HepG2 (cell line): ENCODE results near the gene VPS52. TPM values are rescaled to one million over a fixed set of nuclear protein-coding genes. Genes with fewer than 3 reads are reported as not detected.

Source experiments
- ATAC-seq: fragments of 200-7000 bp; cut with Tn5 transposase; 3 replicates; pipeline ENCODE4 v1.9.1; 2020; ENCODE audit warnings: mild to moderate bottlenecking, moderate library complexity
- BruUV-seq: library from RNA; stranded (reverse); fragments of 400-500 nt; replicated peaks from 2 replicates; lab custom pipeline; 2021; lab: Mats Ljungman, UMichigan
- CTCF ChIA-PET: fragments of 300-600 bp; formaldehyde crosslinking; extraction: SDS; loops from one replicate; lab custom pipeline; 2021; ENCODE audit warnings: low total read pairs, inconsistent platforms, low intra/inter-chr PET ratio; lab: Yijun Ruan, JAX
- POLR2A ChIA-PET: fragments of 350-600 bp; sonication (Branson Sonifier 250); formaldehyde crosslinking; loops from one replicate; lab custom pipeline; 2020; ENCODE audit warnings: antibody characterized with exemption, inconsistent platforms; lab: Yijun Ruan, JAX
- DNase-seq: peaks from one replicate; pipeline ENCODE4 v3.0.0-alpha.2; 2015; ENCODE audit warnings: low spot score
- FAIRE-seq: peaks from 3 replicates; lab custom pipeline; 2011; peaks lifted over from hg19 to GRCh38; lab: Jason Lieb, UNC
- H2AFZ ChIP-seq: one replicate; pipeline ENCODE4 v1.6.1; 2011; ENCODE audit warnings: low read length, inconsistent platforms
- H3K27ac ChIP-seq: fragments of 300-600 bp; 3 replicates; pipeline ENCODE4 v1.8.0; 2011; ENCODE audit warnings: mixed run types, mild to moderate bottlenecking, mixed read lengths, low read length, inconsistent platforms; ENCODE audit not compliant: insufficient read depth; ENCODE audit errors: extremely low read length
- H3K27me3 ChIP-seq, 2 experiments: fragments of 200-600 bp in 1 of 2; 2 replicates in 1 of 2; 3 replicates in 1 of 2; pipeline versions ENCODE4 v1.6.0 to v1.8.0; 2011; ENCODE audit warnings: low read length in 2 of 2, mild to moderate bottlenecking in 2 of 2, moderate library complexity in 2 of 2, inconsistent platforms in 1 of 2; ENCODE audit not compliant: insufficient read depth in 2 of 2, control insufficient read depth in 1 of 2
- H3K36me3 ChIP-seq, 2 experiments: fragments of 200-600 bp in 1 of 2; replicated peaks in 1 of 2; 2 replicates in 1 of 2; 3 replicates in 1 of 2; pipeline versions ENCODE4 v1.5.1 to v1.8.0; 2011; ENCODE audit warnings: low read length in 2 of 2, inconsistent platforms in 1 of 2; ENCODE audit not compliant: insufficient read depth in 2 of 2, control insufficient read depth in 1 of 2
- H3K4me1 ChIP-seq: 2 replicates; pipeline ENCODE4 v1.5.1; 2012; ENCODE audit warnings: low read length, inconsistent platforms; ENCODE audit not compliant: insufficient read depth
- H3K4me2 ChIP-seq: 2 replicates; pipeline ENCODE4 v1.6.0; 2011; ENCODE audit warnings: low read depth, low read length, inconsistent platforms
- H3K4me3 ChIP-seq, 3 experiments: fragments of 200-600 bp in 1 of 3; sonication (generic), shearing (Covaris generic) in 1 of 3; replicated peaks in 1 of 3; 2 replicates each; pipeline ENCODE4 v1.5.1; 2011 to 2016; ENCODE audit warnings: low read length in 3 of 3, inconsistent platforms in 2 of 3, low read depth in 2 of 3, mild to moderate bottlenecking in 2 of 3, control low read depth in 1 of 3, mixed read lengths in 1 of 3; ENCODE audit not compliant: insufficient read depth in 1 of 3
- H3K79me2 ChIP-seq: one replicate; pipeline ENCODE4 v1.6.1; 2011; ENCODE audit warnings: low read length, inconsistent platforms; ENCODE audit not compliant: insufficient read depth
- H3K9ac ChIP-seq: 2 replicates; pipeline ENCODE4 v1.6.0; 2011; ENCODE audit warnings: mild to moderate bottlenecking, low read depth, low read length, inconsistent platforms; ENCODE audit not compliant: insufficient read depth
- H3K9me3 ChIP-seq: 2 replicates; pipeline ENCODE4 v1.5.1; 2012; ENCODE audit warnings: mild to moderate bottlenecking, low read length
- H4K20me1 ChIP-seq: 2 replicates; pipeline ENCODE4 v1.6.0; 2011; ENCODE audit warnings: inconsistent platforms, mild to moderate bottlenecking, low read length, moderate library complexity; ENCODE audit not compliant: insufficient read depth
- HOXA7 ChIP-seq: sonication (generic); formaldehyde crosslinking; IDR thresholded peaks from 2 replicates; pipeline ENCODE4 v1.8.1; 2022; ENCODE audit warnings: mild to moderate bottlenecking, missing genetic modification reagents, moderate library complexity
- KLF9 ChIP-seq: IDR thresholded peaks from 2 replicates; pipeline ENCODE4 v1.6.1; 2016; ENCODE audit warnings: low read depth
- MIER3 ChIP-seq: IDR thresholded peaks from 2 replicates; pipeline ENCODE4 v1.6.1; 2016; ENCODE audit warnings: missing compliant biosample characterization, borderline replicate concordance
- NFIC ChIP-seq: IDR thresholded peaks from 2 replicates; pipeline ENCODE4 v1.6.1; 2012; ENCODE audit warnings: mild to moderate bottlenecking, low read length, inconsistent platforms
- PHF8 ChIP-seq: sonication (generic); formaldehyde crosslinking; IDR thresholded peaks from 2 replicates; pipeline ENCODE4 v1.5.0; 2020; ENCODE audit warnings: missing genetic modification reagents
- SNAPC4 ChIP-seq: sonication (generic); formaldehyde crosslinking; IDR thresholded peaks from 2 replicates; pipeline ENCODE4 v1.4.0; 2020; ENCODE audit warnings: mild to moderate bottlenecking, missing genetic modification reagents
- SOX6 ChIP-seq, 2 experiments: fragments of 450-650 bp in 1 of 2; sonication (generic) in 1 of 2; formaldehyde crosslinking in 1 of 2; IDR thresholded peaks; 2 replicates each; pipeline versions ENCODE4 v1.4.0 to v1.6.1; 2017 to 2020; ENCODE audit warnings: antibody characterized with exemption in 1 of 2, mild to moderate bottlenecking in 1 of 2, missing genetic modification reagents in 1 of 2
- ZBTB14 ChIP-seq: sonication (generic); formaldehyde crosslinking; IDR thresholded peaks from 2 replicates; pipeline ENCODE4 v1.4.0; 2020; ENCODE audit warnings: missing genetic modification reagents
- ZNF569 ChIP-seq: sonication (generic); formaldehyde crosslinking; IDR thresholded peaks from 2 replicates; pipeline ENCODE4 v1.5.0; 2020; ENCODE audit warnings: mild to moderate bottlenecking, missing genetic modification reagents, moderate library complexity, borderline replicate concordance
- ZNF749 ChIP-seq: sonication (generic); formaldehyde crosslinking; IDR thresholded peaks from 2 replicates; pipeline ENCODE4 v1.8.0; 2022; ENCODE audit warnings: mild to moderate bottlenecking, missing genetic modification reagents, moderate library complexity, borderline replicate concordance
- WGBS: methylation state at CpG from one replicate; pipeline ENCODE4 v1.1.6; 2017; ENCODE audit warnings: low lambda C conversion rate; 5-methylcytosine and 5-hydroxymethylcytosine counted together
- in situ Hi-C: cut with HindIII; loops from 2 replicates; pipeline ENCODE4 v1.10.0; 2017; ENCODE audit warnings: low pct_unique_long_range_greater_than_20kb; ENCODE audit not compliant: extremely low pct_ligation_motif_present
- intact Hi-C: fragments of 100-400 bp; cut with micrococcal nuclease; formaldehyde crosslinking; loops from one replicate; pipeline ENCODE4 v1.10.0; 2022; ENCODE audit not compliant: unreplicated experiment
- polyA plus RNA-seq, 8 experiments: library from polyadenylated mRNA; depleted of rRNA in 3 of 8; stranded (reverse) in 7 of 8; unstranded in 1 of 8; fragments of >200 nt; fragmentation: Illumina TruSeq in 4 of 8; extraction: Trizol in 4 of 8; gene quantifications; 2 replicates each; pipeline versions ENCODE4 v1.2.1 to v1.2.3, GENCODE V29; 2011 to 2016; ENCODE audit warnings: low read depth in 4 of 8, missing spikeins in 1 of 8, mixed read lengths in 1 of 8; ENCODE audit not compliant: insufficient read depth in 1 of 8
- total RNA-seq, 5 experiments: library from RNA; depleted of rRNA; stranded (reverse); fragments of >200 nt; fragmentation: Illumina TruSeq; extraction: Trizol; gene quantifications; 2 replicates each; pipeline ENCODE4 v1.2.3, GENCODE V29; 2016; ENCODE audit warnings: low read depth in 1 of 5
- TF ChIP-seq, protein P1 (sequence below): IDR thresholded peaks from 2 replicates; pipeline ENCODE4 v1.6.1; 2016; ENCODE audit warnings: missing compliant biosample characterization, missing genetic modification reagents, borderline replicate concordance
- TF ChIP-seq, protein P2 (sequence below): sonication (generic); formaldehyde crosslinking; IDR thresholded peaks from 2 replicates; pipeline ENCODE4 v1.4.0; 2020; ENCODE audit warnings: missing genetic modification reagents, borderline replicate concordance

VPS52 gene
- total and polyA plus RNA-seq, 2 of the 13 experiments (the other 11 are each of a cell fraction or from before 2014, with no cell fraction given): 48.9 to 85.5 TPM

DNA sequence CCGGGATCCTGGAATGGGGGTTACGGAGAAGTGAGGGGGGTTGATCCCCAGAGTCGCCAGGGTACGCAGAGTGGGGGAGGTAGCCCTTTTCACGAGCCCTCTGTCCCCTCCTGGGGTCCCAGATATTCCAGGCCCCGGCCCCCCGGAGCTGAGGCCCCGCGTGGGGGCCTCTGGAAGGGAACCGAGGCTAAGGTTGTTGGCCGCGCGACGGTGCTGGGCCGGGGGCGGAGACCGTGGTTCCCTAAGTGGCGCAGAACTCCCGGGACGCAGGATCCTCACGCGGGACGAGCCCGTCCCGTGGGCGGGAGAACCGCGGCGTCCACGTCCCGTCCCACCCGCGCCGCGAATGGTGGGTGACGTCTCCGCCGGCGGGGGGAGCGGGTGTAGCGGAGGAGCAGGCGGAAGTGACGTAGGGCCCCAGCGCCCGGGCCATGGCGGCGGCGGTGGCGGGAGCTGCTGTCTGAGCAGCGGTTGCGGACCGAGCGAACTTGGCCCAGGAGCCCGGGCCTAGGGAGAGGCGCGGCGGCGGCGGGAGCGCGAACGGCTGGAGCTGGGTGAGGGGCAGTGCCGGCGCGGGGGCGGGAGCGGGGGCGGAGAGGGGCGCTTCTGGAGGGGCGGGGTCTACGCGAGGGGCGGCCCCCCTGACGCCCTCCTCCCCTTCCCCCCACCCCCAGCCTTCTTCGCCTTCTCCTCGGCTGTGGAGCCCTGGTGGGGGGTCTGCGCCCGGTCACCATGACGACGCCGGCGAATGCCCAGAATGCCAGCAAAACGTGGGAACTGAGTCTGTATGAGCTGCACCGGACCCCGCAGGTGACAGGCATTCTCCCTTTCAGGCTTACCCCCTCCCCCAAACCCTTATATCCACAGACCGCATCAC is 63.3 kb downstream of the VPS52 start, which contains the start of gene RING1:
Gene RING1, plus strand, starts transcription at position 410 of the 877 bp plus-strand sequence. Its CDS starts 323 bp downstream, at position 733.
- ATAC-seq (peak; percentile 30), DNase-seq (peak; percentile 59), FAIRE-seq (peak; percentile 8)
- H3K36me3 ChIP-seq: peaks cover 3 to 17% of the 10 kb centered on the region in 2 experiments
- H3K9ac ChIP-seq: peak within 1 kb of the TSS; percentile 94
- ChIA-PET POLR2A (interaction anchor here (0.8 to 3.2 kb wide), 19 partner anchors 8 to 255 kb away, joined by 3 to 33 read pairs (median 5); partner anchors contain the start of genes COL11A2, HLA-DMA, PFDN6 and RPS18), CTCF (no interaction called here)
- peak within 1 kb of the TSS; percentile 89 for H3K4me2 ChIP-seq
- peaks cover 58% of the 10 kb centered on the region for H3K4me1 ChIP-seq
- intact Hi-C loops (no loop called here), in situ Hi-C loops (loop anchor here (10.0 kb wide), 1 partner anchor 206 kb away; the partner anchor contains the start of genes CUTA and PHF1)
- peaks cover 0 to 1% of the 10 kb centered on the region in 2 experiments; a peak in 1 of 5 replicates for H3K27me3 ChIP-seq
- H3K79me2 ChIP-seq: peaks cover 14% of the 10 kb centered on the region
- peak within 1 kb of the TSS; percentile 90 to 93 (median 91) for H3K4me3 ChIP-seq
- H3K9me3 ChIP-seq: no peaks in the 10 kb centered on the region
- peak within 1 kb of the TSS; percentile 76 for H3K27ac ChIP-seq
- H4K20me1 ChIP-seq: peaks cover 10% of the 10 kb centered on the region; the same call in 1 of the 2 replicates
- H2AFZ ChIP-seq: peak within 1 kb of the TSS; percentile 6
- WGBS: 1% methylated on average over 44 of the region's 86 CpGs
- BruUV-seq: no TSS peak
- TF ChIP-seq SOX6 (IDR thresholded peaks at IDR 0.05): no peak
- peak; percentile 58; the same call in 1 of the 2 replicates for TF ChIP-seq SOX6 (CRISPR knock-in tag; IDR thresholded peaks at IDR 0.05)
- TF ChIP-seq NFIC: no peak
- peak; percentile 94 for TF ChIP-seq PHF8 (CRISPR knock-in tag)
- peak; percentile 58; the same call in 1 of the 2 replicates for TF ChIP-seq SNAPC4
- TF ChIP-seq ZNF749 (CRISPR knock-in tag): peak; percentile 89
- TF ChIP-seq, protein P1, sequence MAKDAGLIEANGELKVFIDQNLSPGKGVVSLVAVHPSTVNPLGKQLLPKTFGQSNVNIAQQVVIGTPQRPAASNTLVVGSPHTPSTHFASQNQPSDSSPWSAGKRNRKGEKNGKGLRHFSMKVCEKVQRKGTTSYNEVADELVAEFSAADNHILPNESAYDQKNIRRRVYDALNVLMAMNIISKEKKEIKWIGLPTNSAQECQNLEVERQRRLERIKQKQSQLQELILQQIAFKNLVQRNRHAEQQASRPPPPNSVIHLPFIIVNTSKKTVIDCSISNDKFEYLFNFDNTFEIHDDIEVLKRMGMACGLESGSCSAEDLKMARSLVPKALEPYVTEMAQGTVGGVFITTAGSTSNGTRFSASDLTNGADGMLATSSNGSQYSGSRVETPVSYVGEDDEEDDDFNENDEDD (CRISPR knock-in tag): peak; percentile 86
- peak; percentile 43; the same call in 1 of the 2 replicates for TF ChIP-seq MIER3 (CRISPR knock-in tag)
- peak; percentile 14; the same call in 1 of the 2 replicates for TF ChIP-seq HOXA7
- TF ChIP-seq KLF9: no peak
- no peak for TF ChIP-seq ZNF569 (CRISPR knock-in tag)
- no peak for TF ChIP-seq ZBTB14 (CRISPR knock-in tag)
- TF ChIP-seq, protein P2, sequence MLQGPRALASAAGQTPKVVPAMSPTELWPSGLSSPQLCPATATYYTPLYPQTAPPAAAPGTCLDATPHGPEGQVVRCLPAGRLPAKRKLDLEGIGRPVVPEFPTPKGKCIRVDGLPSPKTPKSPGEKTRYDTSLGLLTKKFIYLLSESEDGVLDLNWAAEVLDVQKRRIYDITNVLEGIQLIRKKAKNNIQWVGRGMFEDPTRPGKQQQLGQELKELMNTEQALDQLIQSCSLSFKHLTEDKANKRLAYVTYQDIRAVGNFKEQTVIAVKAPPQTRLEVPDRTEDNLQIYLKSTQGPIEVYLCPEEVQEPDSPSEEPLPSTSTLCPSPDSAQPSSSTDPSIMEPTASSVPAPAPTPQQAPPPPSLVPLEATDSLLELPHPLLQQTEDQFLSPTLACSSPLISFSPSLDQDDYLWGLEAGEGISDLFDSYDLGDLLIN (CRISPR knock-in tag): peak; percentile 63; the same call in 1 of the 2 replicates
